HG02943 (cell line): Measurements from ENCODE around the gene CHCHD6.

ENCODE experiments used
- ATAC-seq: cut with Tn5 transposase; IDR thresholded peaks from one replicate; pipeline ENCODE4 v1.9.1; 2021; ENCODE audit warnings: mild to moderate bottlenecking, low read depth, moderate library complexity; ENCODE audit not compliant: unreplicated experiment

Gene CHCHD6

GRCh38 chr3:126816986-126817777 is 113.1 kb downstream of the CHCHD6 start:
- ATAC-seq = no peak

GRCh38 chr3:126817781-126818180 is 113.7 kb downstream of the CHCHD6 start:
- ATAC-seq = no peak

GRCh38 chr3:126818400-126819095 is 114.5 kb downstream of the CHCHD6 start:
- no peak for ATAC-seq

GRCh38 chr3:126826693-126827092 is 122.7 kb downstream of the CHCHD6 start:
- no peak for ATAC-seq

- no peak for ATAC-seq
Observed at GRCh38 chr3:126827121-126827520, 123.1 kb downstream of the CHCHD6 start.

- ATAC-seq = no peak
Observed at GRCh38 chr3:126828306-126828705, 124.3 kb downstream of the CHCHD6 start.

GRCh38 chr3:126832933-126833332 is 128.9 kb downstream of the CHCHD6 start:
- no peak for ATAC-seq

- no peak for ATAC-seq
Observed at GRCh38 chr3:126834596-126835471, 130.8 kb downstream of the CHCHD6 start.

GRCh38 chr3:126835472-126836219 is 131.6 kb downstream of the CHCHD6 start:
- no peak for ATAC-seq

GRCh38 chr3:126836220-126836860 is 132.3 kb downstream of the CHCHD6 start:
- ATAC-seq = no peak

GRCh38 chr3:126837773-126838172 is 133.7 kb downstream of the CHCHD6 start:
- ATAC-seq = no peak

GRCh38 chr3:126845920-126846715 is 142.1 kb downstream of the CHCHD6 start:
- ATAC-seq = no peak

GRCh38 chr3:126847061-126847460 is 143.0 kb downstream of the CHCHD6 start:
- no peak for ATAC-seq

- no peak for ATAC-seq
Observed at GRCh38 chr3:126848991-126849390, 145.0 kb downstream of the CHCHD6 start.

- no peak for ATAC-seq
Observed at GRCh38 chr3:126849768-126850167, 145.7 kb downstream of the CHCHD6 start.

GRCh38 chr3:126850370-126851085 is 146.5 kb downstream of the CHCHD6 start:
- no peak for ATAC-seq

- no peak for ATAC-seq
Observed at GRCh38 chr3:126851382-126851781, 147.3 kb downstream of the CHCHD6 start.

- no peak for ATAC-seq
Observed at GRCh38 chr3:126851934-126852333, 147.9 kb downstream of the CHCHD6 start.
